CD14-positive monocyte (primary cell): ENCODE measurements around the gene NOP14. TPM values are rescaled to one million over a fixed set of nuclear protein-coding genes. Genes with fewer than 3 reads are reported as not detected.
A peak's percentile ranks its signal among the peaks of the same experiment; 100 is the strongest.

Source experiments
- DNase-seq, 3 donors: peaks; one replicate each; pipeline ENCODE4 v3.0.0-alpha.2; 2011 to 2022
- H2AFZ ChIP-seq: 2 replicates; pipeline ENCODE4 v1.6.0; 2012; ENCODE audit warnings: mild to moderate bottlenecking, low read depth, low read length, inconsistent platforms; ENCODE audit not compliant: insufficient read depth, poor library complexity, severe bottlenecking
- H3K27ac ChIP-seq, 2 donors: 1 replicate in 1 of 2; 2 replicates in 1 of 2; pipeline ENCODE4 v1.5.1; 2012 to 2013; ENCODE audit warnings: low read length in 2 of 2, control low read depth in 1 of 2, inconsistent platforms in 1 of 2, low read depth in 1 of 2, mild to moderate bottlenecking in 1 of 2
- H3K27me3 ChIP-seq, 2 donors: one replicate each; pipeline versions ENCODE4 v1.6.0 to v1.6.1; 2011 to 2013; ENCODE audit warnings: low read length in 2 of 2; ENCODE audit not compliant: control insufficient read depth in 2 of 2, insufficient read depth in 2 of 2
- H3K36me3 ChIP-seq, 2 donors: replicated peaks in 1 of 2; 1 replicate in 1 of 2; 2 replicates in 1 of 2; pipeline versions ENCODE4 v1.5.1 to v1.6.1; 2012 to 2013; ENCODE audit warnings: low read length in 2 of 2, control low read depth in 1 of 2, inconsistent platforms in 1 of 2, mild to moderate bottlenecking in 1 of 2; ENCODE audit not compliant: insufficient read depth in 2 of 2, control insufficient read depth in 1 of 2
- H3K4me1 ChIP-seq, 2 donors: 1 replicate in 1 of 2; 2 replicates in 1 of 2; pipeline versions ENCODE4 v1.5.1 to v1.6.1; 2012 to 2013; ENCODE audit warnings: low read length in 2 of 2, control low read depth in 1 of 2, inconsistent platforms in 1 of 2, mild to moderate bottlenecking in 1 of 2, moderate library complexity in 1 of 2; ENCODE audit not compliant: insufficient read depth in 2 of 2, control insufficient read depth in 1 of 2
- H3K4me2 ChIP-seq: replicated peaks from 2 replicates; pipeline ENCODE3; 2012; ENCODE audit warnings: low read length, moderate library complexity, mild to moderate bottlenecking; ENCODE audit not compliant: poor library complexity, severe bottlenecking; ENCODE audit errors: extremely low read depth
- H3K4me3 ChIP-seq, 3 experiments: fragments of 200-600 bp in 1 of 3; sonication (generic) in 1 of 3; replicated peaks in 1 of 3; 1 replicate in 2 of 3; 2 replicates in 1 of 3; pipeline ENCODE4 v1.5.1; 2011 to 2013; ENCODE audit warnings: low read length in 3 of 3, mild to moderate bottlenecking in 3 of 3, control low read depth in 2 of 3, low read depth in 2 of 3, inconsistent platforms in 1 of 3, moderate library complexity in 1 of 3
- H3K79me2 ChIP-seq: 2 replicates; pipeline ENCODE4 v1.6.0; 2012; ENCODE audit warnings: mild to moderate bottlenecking, control low read depth, inconsistent platforms, low read length, moderate library complexity; ENCODE audit not compliant: insufficient read depth
- H3K9ac ChIP-seq: 2 replicates; pipeline ENCODE4 v1.6.0; 2017; ENCODE audit warnings: low read length, mild to moderate bottlenecking; ENCODE audit not compliant: insufficient read depth, poor library complexity, severe bottlenecking
- H3K9me3 ChIP-seq, 2 donors: replicated peaks in 1 of 2; 1 replicate in 1 of 2; 2 replicates in 1 of 2; pipeline versions ENCODE4 v1.5.1 to v1.6.1; 2012 to 2013; ENCODE audit warnings: low read length in 2 of 2, control low read depth in 1 of 2; ENCODE audit not compliant: control insufficient read depth in 1 of 2, insufficient read depth in 1 of 2
- H4K20me1 ChIP-seq: 2 replicates; pipeline ENCODE4 v1.6.0; 2012; ENCODE audit warnings: mild to moderate bottlenecking, low read length, control low read depth, moderate library complexity; ENCODE audit not compliant: insufficient read depth
- H3K27ac Mint-ChIP-seq, 7 donors: one replicate each; pipeline ENCODE4 v1.8.0; 2020; ENCODE audit warnings: mild to moderate bottlenecking in 7 of 7, mixed read lengths in 7 of 7, moderate library complexity in 6 of 7, inconsistent platforms in 2 of 7
- H3K27me3 Mint-ChIP-seq, 3 donors: one replicate each; pipeline ENCODE4 v1.8.0; 2021 to 2022; ENCODE audit warnings: low read depth in 3 of 3, mild to moderate bottlenecking in 3 of 3, mixed read lengths in 3 of 3, moderate library complexity in 3 of 3, inconsistent platforms in 1 of 3
- H3K36me3 Mint-ChIP-seq, 2 donors: one replicate each; pipeline ENCODE4 v1.8.0; 2020; ENCODE audit warnings: mixed read lengths in 2 of 2, inconsistent platforms in 1 of 2, mild to moderate bottlenecking in 1 of 2
- H3K4me1 Mint-ChIP-seq: one replicate; pipeline ENCODE4 v1.8.0; 2020; ENCODE audit warnings: mild to moderate bottlenecking, mixed read lengths
- H3K4me3 Mint-ChIP-seq, 2 donors: one replicate each; pipeline ENCODE4 v1.8.0; 2020; ENCODE audit warnings: mild to moderate bottlenecking in 2 of 2, mixed read lengths in 2 of 2, moderate library complexity in 1 of 2
- H3K9me3 Mint-ChIP-seq, 7 donors: one replicate each; pipeline ENCODE4 v1.8.0; 2020 to 2022; ENCODE audit warnings: mixed read lengths in 7 of 7, mild to moderate bottlenecking in 6 of 7, moderate library complexity in 6 of 7, inconsistent platforms in 2 of 7
- WGBS: methylation state at CpG from one replicate; pipeline ENCODE4 v1.1.5; 2013; ENCODE audit warnings: missing lambda C conversion rate; ENCODE audit not compliant: insufficient coverage; 5-methylcytosine and 5-hydroxymethylcytosine counted together
- intact Hi-C, 2 donors: fragments of 100-400 bp; cut with micrococcal nuclease; formaldehyde crosslinking; loops; one replicate each; pipeline versions ENCODE4 v1.15.0 to v1.15.1; 2023
- polyA plus RNA-seq, 3 donors: library from polyadenylated mRNA; depleted of rRNA in 1 of 3; unstranded in 2 of 3; stranded (reverse) in 1 of 3; fragments of 300-500 nt in 2 of 3; fragments of >200 nt in 1 of 3; fragmentation: Illumina TruSeq in 2 of 3; gene quantifications; 1 replicate in 2 of 3; 2 replicates in 1 of 3; pipeline ENCODE4 v1.2.3, GENCODE V29; 2012 to 2021
- TF ChIP-seq, protein P1 (sequence below): fragments of 200-600 bp; IDR thresholded peaks from one replicate; pipeline ENCODE4 v1.8.0; 2022; ENCODE audit warnings: antibody characterized with exemption, mild to moderate bottlenecking

Gene NOP14
- polyA plus RNA-seq, 3 donors: 3.9 to 6.2 (median 4.3) TPM

DNA sequence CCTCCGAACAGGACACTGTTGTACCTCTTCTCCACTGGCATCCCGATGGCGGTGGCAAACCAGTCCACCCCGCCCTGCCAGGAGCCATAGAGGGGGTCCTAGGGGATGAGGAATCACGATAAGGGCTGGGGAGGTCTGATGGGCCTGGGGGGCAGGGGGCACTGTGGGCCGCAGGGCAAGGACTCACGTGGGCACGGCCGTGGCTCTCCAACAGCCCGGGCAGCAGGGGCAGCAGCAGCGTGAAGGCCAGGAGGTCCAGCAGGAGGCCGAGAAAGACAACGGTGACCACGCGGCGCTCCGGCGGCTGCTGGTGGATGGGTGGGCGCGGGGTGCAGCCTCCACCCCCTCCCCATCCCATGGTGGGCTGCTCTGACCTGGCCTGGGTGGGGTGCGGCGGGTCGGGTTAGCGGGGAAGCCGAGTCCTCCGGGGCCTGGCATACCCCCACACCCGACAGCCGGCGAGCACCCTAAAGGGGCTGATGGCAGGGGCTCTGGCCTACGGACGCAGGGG is 29.6 kb downstream of the NOP14 start:
- peak overlapping the region; percentile 50 for H3K9ac ChIP-seq
- intact Hi-C loops: loop anchor here (2.0 to 10.0 kb wide), 3 partner anchors 29 to 176 kb away; partner anchors contain the start of genes ADD1 (in 2 of the 2), TNIP2 (in 2 of the 2), GRK4 (in 1 of the 2) and NOP14 (in 1 of the 2)
- no peak for DNase-seq

DNA sequence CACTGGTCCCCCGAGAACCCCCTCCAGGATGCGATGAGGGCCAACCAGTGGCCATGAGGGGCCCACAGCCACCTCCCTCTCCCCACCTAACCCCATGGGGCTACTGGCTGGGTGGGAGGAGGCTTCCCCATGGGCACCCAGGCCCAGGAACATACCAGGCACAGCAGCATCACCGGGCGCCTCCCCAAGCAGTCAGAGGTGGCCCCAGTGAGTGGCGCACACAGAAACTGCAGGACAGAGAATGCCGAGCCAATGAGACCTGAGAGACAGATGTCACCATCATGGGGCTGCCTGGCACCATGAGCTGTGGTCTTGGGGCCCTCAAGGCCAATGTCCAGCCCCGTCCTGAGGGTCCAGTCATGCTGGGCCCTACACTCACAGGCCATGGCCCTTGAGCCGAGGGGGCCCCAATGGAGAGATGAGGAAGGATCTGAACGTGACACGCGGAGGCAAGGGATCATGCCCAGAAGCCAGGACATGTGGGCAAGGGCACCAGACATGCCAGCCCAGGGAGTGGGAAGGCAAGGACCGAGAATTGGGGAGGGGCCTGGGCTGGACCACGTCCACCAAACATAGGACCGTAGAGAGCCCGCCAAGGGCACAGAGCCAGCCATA is 30.1 kb downstream of the NOP14 start:
- H4K20me1 ChIP-seq: peaks cover 67% of the 10 kb centered on the region
- TF ChIP-seq, protein P1, sequence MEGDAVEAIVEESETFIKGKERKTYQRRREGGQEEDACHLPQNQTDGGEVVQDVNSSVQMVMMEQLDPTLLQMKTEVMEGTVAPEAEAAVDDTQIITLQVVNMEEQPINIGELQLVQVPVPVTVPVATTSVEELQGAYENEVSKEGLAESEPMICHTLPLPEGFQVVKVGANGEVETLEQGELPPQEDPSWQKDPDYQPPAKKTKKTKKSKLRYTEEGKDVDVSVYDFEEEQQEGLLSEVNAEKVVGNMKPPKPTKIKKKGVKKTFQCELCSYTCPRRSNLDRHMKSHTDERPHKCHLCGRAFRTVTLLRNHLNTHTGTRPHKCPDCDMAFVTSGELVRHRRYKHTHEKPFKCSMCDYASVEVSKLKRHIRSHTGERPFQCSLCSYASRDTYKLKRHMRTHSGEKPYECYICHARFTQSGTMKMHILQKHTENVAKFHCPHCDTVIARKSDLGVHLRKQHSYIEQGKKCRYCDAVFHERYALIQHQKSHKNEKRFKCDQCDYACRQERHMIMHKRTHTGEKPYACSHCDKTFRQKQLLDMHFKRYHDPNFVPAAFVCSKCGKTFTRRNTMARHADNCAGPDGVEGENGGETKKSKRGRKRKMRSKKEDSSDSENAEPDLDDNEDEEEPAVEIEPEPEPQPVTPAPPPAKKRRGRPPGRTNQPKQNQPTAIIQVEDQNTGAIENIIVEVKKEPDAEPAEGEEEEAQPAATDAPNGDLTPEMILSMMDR: no peak
- no peaks in the 10 kb centered on the region for H3K27me3 Mint-ChIP-seq
- peak overlapping the region; percentile 79 to 84 for H3K4me3 Mint-ChIP-seq
- peak overlapping the region in 2 of 3 experiments; percentile 40 to 69 for H3K4me3 ChIP-seq
- peaks cover 46% of the 10 kb centered on the region in 2 donors for H3K4me1 ChIP-seq
- DNase-seq: peak in 2 of 3 donors; percentile 5 to 30
- H3K27ac ChIP-seq: peak overlapping the region; percentile 67 to 85
- H3K4me2 ChIP-seq: peak overlapping the region; percentile 76
- peaks cover 44% of the 10 kb centered on the region for H3K4me1 Mint-ChIP-seq
- no peaks in the 10 kb centered on the region for H3K27me3 ChIP-seq
- peaks cover 71% of the 10 kb centered on the region for H3K79me2 ChIP-seq
- H3K36me3 ChIP-seq: peaks cover 44 to 49% of the 10 kb centered on the region in 2 donors
- no peaks in the 10 kb centered on the region for H3K9me3 ChIP-seq
- WGBS: 46% methylated on average over 13 of the region's 15 CpGs
- intact Hi-C loops: loop anchor here (5.0 to 10.0 kb wide), 2 partner anchors 88 to 176 kb away; partner anchors contain the start of genes ADD1 (in 2 of the 2) and TNIP2 (in 2 of the 2)
- peaks cover 32 to 43% of the 10 kb centered on the region in 2 donors for H3K36me3 Mint-ChIP-seq
- peak overlapping the region; percentile 43 for H2AFZ ChIP-seq
- peak overlapping the region; percentile 88 to 96 (median 91) for H3K27ac Mint-ChIP-seq
- H3K9ac ChIP-seq: peak overlapping the region; percentile 54
- H3K9me3 Mint-ChIP-seq: no peaks in the 10 kb centered on the region

More for the DNA sequence above, 29.6 kb downstream of the NOP14 start:
- H3K27me3 ChIP-seq: no peaks in the 10 kb centered on the region
- H2AFZ ChIP-seq: peak overlapping the region; percentile 43
- Mint-ChIP-seq H3K36me3 (peaks cover 32 to 43% of the 10 kb centered on the region in 2 donors), H3K9me3 (no peaks in the 10 kb centered on the region), H3K27me3 (no peaks in the 10 kb centered on the region), H3K4me3 (peak overlapping the region; percentile 79 to 84), H3K4me1 (peaks cover 44% of the 10 kb centered on the region), H3K27ac (peak overlapping the region; percentile 88 to 96 (median 91))
- peaks cover 71% of the 10 kb centered on the region for H3K79me2 ChIP-seq
- no peaks in the 10 kb centered on the region for H3K9me3 ChIP-seq
- TF ChIP-seq, protein P1: no peak
- peaks cover 67% of the 10 kb centered on the region for H4K20me1 ChIP-seq
- peaks cover 46% of the 10 kb centered on the region in 2 donors for H3K4me1 ChIP-seq
- H3K4me3 ChIP-seq: peak overlapping the region; percentile 34 to 69 (median 40)
- H3K36me3 ChIP-seq: peaks cover 41 to 49% of the 10 kb centered on the region in 2 donors
- peak overlapping the region; percentile 76 for H3K4me2 ChIP-seq
- WGBS: 42% methylated on average over 10 of the region's 31 CpGs
- H3K27ac ChIP-seq: peak overlapping the region; percentile 67 to 85
